GM18907 (cell line): Measurements from ENCODE around the gene CAMSAP1.

Experiments used
- ATAC-seq: cut with Tn5 transposase; IDR thresholded peaks from one replicate; pipeline ENCODE4 v1.9.1; 2021; ENCODE audit warnings: mild to moderate bottlenecking, moderate library complexity; ENCODE audit not compliant: unreplicated experiment

The CAMSAP1 gene

GRCh38 chr9:135939351-135940265, 32.3 kb upstream of the CAMSAP1 start:
- no peak for ATAC-seq

- ATAC-seq: no peak
Measured at GRCh38 chr9:135937521-135938489, 30.5 kb upstream of the CAMSAP1 start.

GRCh38 chr9:135933114-135933513, 25.8 kb upstream of the CAMSAP1 start:
- ATAC-seq: no peak

GRCh38 chr9:135932656-135933055, 25.3 kb upstream of the CAMSAP1 start:
- ATAC-seq: no peak

GRCh38 chr9:135931349-135931820, 24.0 kb upstream of the CAMSAP1 start:
- ATAC-seq: no peak

- ATAC-seq: no peak
Measured at GRCh38 chr9:135930446-135931345, 23.4 kb upstream of the CAMSAP1 start.

GRCh38 chr9:135929656-135930445, 22.5 kb upstream of the CAMSAP1 start:
- no peak for ATAC-seq

GRCh38 chr9:135928731-135929655, 21.6 kb upstream of the CAMSAP1 start:
- no peak for ATAC-seq

GRCh38 chr9:135928074-135928730, 20.9 kb upstream of the CAMSAP1 start:
- ATAC-seq: no peak

- no peak for ATAC-seq
Measured at GRCh38 chr9:135927195-135928013, 20.1 kb upstream of the CAMSAP1 start.

- ATAC-seq: no peak
Measured at GRCh38 chr9:135926402-135927194, 19.3 kb upstream of the CAMSAP1 start.

GRCh38 chr9:135925496-135926133, 18.3 kb upstream of the CAMSAP1 start:
- no peak for ATAC-seq

- no peak for ATAC-seq
Measured at GRCh38 chr9:135924628-135925338, 17.4 kb upstream of the CAMSAP1 start.

- no peak for ATAC-seq
Measured at GRCh38 chr9:135923508-135923907, 16.2 kb upstream of the CAMSAP1 start.

GRCh38 chr9:135921749-135922310, 14.5 kb upstream of the CAMSAP1 start:
- ATAC-seq: no peak
